Activated naive CD4-positive, alpha-beta T cell treated with anti-CD3 and anti-CD28 coated beads, Interleukin-2, amount 10 ng/mL, durations not matched to agents 5 hours and 36 hours (primary cell): ENCODE data around the gene NEXN. TPM values are rescaled to one million over a fixed set of nuclear protein-coding genes. Genes with fewer than 3 reads are reported as not detected.

Experiments used
- total RNA-seq, 2 experiments: library from RNA; stranded (reverse); gene quantifications; one replicate each; pipeline ENCODE4 v1.2.3, GENCODE V29; 2021

NEXN gene
- 1 to 10 TPM; 2.0 to 2.5 TPM for total RNA-seq

DNA sequence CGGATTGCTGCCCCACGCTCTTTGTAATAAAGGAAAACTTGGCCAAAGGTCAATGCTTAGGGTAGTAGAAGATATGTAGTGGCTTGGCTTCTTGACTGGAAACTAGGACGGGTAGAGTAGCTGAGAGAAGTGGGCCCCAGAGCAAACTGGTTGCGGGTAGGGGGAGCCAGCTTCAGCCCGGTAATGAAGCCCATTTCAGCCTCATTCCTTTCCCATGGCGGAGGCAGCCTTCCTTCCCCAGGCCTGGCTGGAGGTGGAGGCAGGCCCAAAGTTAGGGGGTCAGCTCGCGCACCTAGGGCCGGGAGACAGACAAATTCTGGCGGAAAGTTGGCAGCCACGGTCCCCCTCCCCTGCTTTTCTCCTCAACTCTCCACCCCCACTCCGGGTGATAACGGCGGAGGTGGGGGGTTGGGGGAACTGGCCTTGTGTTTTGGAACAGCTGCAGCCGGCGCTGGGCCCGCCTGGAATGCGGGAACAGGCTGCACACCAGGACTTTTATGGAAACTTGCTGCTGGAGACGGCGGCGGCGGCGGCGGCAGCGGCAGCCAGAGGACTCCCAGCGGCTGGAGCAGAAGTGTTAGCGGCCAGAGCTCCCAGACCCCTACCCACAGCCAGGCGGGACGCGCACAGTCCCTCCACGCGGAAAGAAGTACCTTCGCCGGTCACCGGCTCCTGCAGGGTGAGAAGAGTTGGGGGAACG, at the start of gene NEXN:
NEXN (plus strand) TSS at position 544 of the 700 bp plus-strand sequence. CDS start 27,483 bp downstream, outside the sequence.

DNA sequence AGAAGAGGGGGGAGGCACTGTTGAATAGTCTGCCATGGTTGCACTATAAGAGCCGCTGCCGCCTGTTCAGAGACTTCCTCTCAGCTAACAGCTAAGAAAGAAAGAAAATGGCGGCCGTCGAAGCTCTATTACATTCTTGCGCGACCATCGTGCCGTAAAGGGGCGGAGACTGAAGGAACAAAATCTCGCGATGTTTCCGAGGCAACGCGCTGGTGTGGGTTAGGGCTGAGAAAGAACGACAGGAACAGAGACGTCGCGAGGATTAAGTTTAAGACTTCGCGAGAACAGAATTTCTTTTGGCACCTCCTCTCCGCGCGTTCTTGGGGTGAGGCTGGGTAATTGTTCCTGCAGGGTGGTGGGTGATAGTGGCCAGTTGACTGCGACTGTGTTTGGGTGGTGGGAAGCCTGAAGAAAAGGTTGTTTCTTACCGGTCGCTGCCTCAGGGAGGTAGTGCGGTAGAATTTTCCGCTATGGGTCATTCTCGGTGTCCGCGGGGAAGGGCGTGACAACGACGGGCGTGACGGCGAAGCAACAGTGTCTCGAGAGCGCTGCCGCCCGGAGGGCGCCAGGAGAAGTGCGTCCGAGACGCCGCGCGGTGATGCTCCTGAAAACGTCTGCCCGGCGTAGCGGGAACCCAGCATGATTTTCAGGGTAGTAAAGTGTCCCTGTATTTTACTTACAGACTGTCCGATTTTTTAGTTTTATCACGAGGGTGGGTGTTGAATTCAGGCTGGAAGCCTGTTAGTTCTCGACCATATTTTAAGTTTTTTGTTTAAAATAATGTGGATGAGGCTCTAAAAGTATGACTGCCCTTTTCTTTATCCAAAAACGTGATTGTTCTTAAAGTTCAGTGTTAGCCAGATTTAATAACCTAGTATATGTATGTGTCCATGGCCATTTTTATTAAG, 90.8 kb downstream of the NEXN start, which contains the start of gene FUBP1:
FUBP1 (minus strand) TSS at position 104 of the 908 bp plus-strand sequence; CDS start at position 36, 68 bp downstream.

Other genes with a start within 250 kb of the NEXN start
- gene ZZZ3, start 206.0 kb upstream of the NEXN start, total RNA-seq, result 10 to 100 TPM; 34.6 to 35.6 TPM
- 10 to 100 TPM; 56.9 to 59.5 TPM for gene USP33, start 128.8 kb upstream of the NEXN start, total RNA-seq
- 10 to 100 TPM; 10.2 to 11.7 TPM for gene MIGA1, start 109.0 kb upstream of the NEXN start, total RNA-seq
- gene FUBP1, start 90.4 kb downstream of the NEXN start, total RNA-seq, result 100 to 1,000 TPM; 174 to 182 TPM
- 1 to 10 TPM; 9.5 to 9.8 TPM for gene DNAJB4, start 116.3 kb downstream of the NEXN start, total RNA-seq
- gene GIPC2, start 157.3 kb downstream of the NEXN start, total RNA-seq, result under 1 TPM; 0.20 to 0.34 TPM